HL-60 (cell line): ENCODE data around the gene COPS8.

Experiments
- DNase-seq, 2 experiments: peaks; one replicate each; pipeline ENCODE4 v3.0.0-alpha.2; 2010 to 2020; ENCODE audit warnings: low read depth in 1 of 2, low spot score in 1 of 2
- H3K27ac ChIP-seq: fragments of 250-450 bp; sonication (Bioruptor Pico); replicated peaks from 2 replicates; pipeline ENCODE4 v1.5.1; 2020; ENCODE audit warnings: mild to moderate bottlenecking, moderate library complexity
- H3K27me3 ChIP-seq: fragments of 250-450 bp; sonication (Bioruptor Pico); 2 replicates; pipeline ENCODE4 v1.5.1; 2021; ENCODE audit warnings: mild to moderate bottlenecking, moderate library complexity; ENCODE audit not compliant: insufficient read depth, poor library complexity, severe bottlenecking
- H3K4me3 ChIP-seq: replicated peaks from 2 replicates; pipeline ENCODE4 v1.5.1; 2011; ENCODE audit warnings: mild to moderate bottlenecking, control low read depth, low read length; ENCODE audit not compliant: insufficient read depth
- GABPA ChIP-seq: IDR thresholded peaks from 2 replicates; pipeline ENCODE4 v1.6.1; 2012; ENCODE audit warnings: low read depth
- POLR2AphosphoS5 ChIP-seq: IDR thresholded peaks from 2 replicates; pipeline ENCODE4 v1.6.1; 2012; ENCODE audit warnings: low read depth
- SPI1 ChIP-seq: IDR thresholded peaks from 2 replicates; pipeline ENCODE4 v1.6.1; 2012; ENCODE audit warnings: low read depth, mild to moderate bottlenecking, borderline replicate concordance
- TF ChIP-seq, protein P1 (sequence below): IDR thresholded peaks from one replicate; pipeline ENCODE4 v1.5.1; 2011; ENCODE audit warnings: low read length, control low read depth, inconsistent platforms; ENCODE audit not compliant: insufficient read depth
- TF ChIP-seq, protein P2 (sequence below): IDR thresholded peaks from 2 replicates; pipeline ENCODE4 v1.6.1; 2012; ENCODE audit warnings: low read depth; ENCODE audit not compliant: insufficient replicate concordance

The COPS8 gene

GRCh38 chr2:237060534-237061312 lies 25.0 kb upstream of the COPS8 start:
- Histone ChIP-seq H3K4me3 (no peak overlapping the region), H3K27me3 (peaks cover 3% of the 10 kb centered on the region), H3K27ac (no peak overlapping the region)
- DNase-seq = peak in 1 of 2 experiments; percentile 26
- no peak for TF ChIP-seq POLR2AphosphoS5
- TF ChIP-seq, protein P1, sequence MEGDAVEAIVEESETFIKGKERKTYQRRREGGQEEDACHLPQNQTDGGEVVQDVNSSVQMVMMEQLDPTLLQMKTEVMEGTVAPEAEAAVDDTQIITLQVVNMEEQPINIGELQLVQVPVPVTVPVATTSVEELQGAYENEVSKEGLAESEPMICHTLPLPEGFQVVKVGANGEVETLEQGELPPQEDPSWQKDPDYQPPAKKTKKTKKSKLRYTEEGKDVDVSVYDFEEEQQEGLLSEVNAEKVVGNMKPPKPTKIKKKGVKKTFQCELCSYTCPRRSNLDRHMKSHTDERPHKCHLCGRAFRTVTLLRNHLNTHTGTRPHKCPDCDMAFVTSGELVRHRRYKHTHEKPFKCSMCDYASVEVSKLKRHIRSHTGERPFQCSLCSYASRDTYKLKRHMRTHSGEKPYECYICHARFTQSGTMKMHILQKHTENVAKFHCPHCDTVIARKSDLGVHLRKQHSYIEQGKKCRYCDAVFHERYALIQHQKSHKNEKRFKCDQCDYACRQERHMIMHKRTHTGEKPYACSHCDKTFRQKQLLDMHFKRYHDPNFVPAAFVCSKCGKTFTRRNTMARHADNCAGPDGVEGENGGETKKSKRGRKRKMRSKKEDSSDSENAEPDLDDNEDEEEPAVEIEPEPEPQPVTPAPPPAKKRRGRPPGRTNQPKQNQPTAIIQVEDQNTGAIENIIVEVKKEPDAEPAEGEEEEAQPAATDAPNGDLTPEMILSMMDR = peak; percentile 8

- H3K27me3 ChIP-seq = peaks cover 3% of the 10 kb centered on the region
- H3K27ac ChIP-seq = no peak overlapping the region
- no peak for DNase-seq
- TF ChIP-seq, protein P2, sequence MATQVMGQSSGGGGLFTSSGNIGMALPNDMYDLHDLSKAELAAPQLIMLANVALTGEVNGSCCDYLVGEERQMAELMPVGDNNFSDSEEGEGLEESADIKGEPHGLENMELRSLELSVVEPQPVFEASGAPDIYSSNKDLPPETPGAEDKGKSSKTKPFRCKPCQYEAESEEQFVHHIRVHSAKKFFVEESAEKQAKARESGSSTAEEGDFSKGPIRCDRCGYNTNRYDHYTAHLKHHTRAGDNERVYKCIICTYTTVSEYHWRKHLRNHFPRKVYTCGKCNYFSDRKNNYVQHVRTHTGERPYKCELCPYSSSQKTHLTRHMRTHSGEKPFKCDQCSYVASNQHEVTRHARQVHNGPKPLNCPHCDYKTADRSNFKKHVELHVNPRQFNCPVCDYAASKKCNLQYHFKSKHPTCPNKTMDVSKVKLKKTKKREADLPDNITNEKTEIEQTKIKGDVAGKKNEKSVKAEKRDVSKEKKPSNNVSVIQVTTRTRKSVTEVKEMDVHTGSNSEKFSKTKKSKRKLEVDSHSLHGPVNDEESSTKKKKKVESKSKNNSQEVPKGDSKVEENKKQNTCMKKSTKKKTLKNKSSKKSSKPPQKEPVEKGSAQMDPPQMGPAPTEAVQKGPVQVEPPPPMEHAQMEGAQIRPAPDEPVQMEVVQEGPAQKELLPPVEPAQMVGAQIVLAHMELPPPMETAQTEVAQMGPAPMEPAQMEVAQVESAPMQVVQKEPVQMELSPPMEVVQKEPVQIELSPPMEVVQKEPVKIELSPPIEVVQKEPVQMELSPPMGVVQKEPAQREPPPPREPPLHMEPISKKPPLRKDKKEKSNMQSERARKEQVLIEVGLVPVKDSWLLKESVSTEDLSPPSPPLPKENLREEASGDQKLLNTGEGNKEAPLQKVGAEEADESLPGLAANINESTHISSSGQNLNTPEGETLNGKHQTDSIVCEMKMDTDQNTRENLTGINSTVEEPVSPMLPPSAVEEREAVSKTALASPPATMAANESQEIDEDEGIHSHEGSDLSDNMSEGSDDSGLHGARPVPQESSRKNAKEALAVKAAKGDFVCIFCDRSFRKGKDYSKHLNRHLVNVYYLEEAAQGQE = no peak
- no peak for TF ChIP-seq POLR2AphosphoS5
- TF ChIP-seq, protein P1 = no peak
- no peak for TF ChIP-seq GABPA
- no peak for TF ChIP-seq SPI1
- H3K4me3 ChIP-seq = no peak overlapping the region
These were observed 24.3 kb upstream of the COPS8 start for GRCh38 chr2:237061356-237061755.

DNA sequence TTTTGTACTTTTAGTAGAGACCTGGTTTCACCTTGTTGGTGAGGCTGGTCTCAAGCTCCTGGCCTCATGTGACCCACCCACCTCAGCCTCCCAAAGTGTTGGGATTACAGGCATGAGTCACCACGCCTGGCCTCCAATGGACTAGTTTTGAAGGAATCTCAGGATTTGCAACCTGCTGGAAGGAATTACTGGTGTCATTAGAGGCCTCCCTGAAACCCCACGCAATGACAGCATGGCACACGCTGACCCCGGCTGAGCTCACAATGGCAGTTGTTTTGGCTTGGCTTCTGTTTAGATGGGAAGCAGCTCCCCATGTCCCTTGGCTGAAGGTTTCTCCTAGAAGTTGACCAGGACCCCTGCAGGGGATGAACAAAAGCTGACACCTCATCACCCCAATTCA lies 23.1 kb upstream of the COPS8 start:
- Histone ChIP-seq H3K27me3 (peaks cover 3% of the 10 kb centered on the region), H3K27ac (no peak overlapping the region), H3K4me3 (no peak overlapping the region)
- no peak for DNase-seq
- TF ChIP-seq GABPA (no peak), POLR2AphosphoS5 (no peak), SPI1 (no peak)
- TF ChIP-seq, protein P1 = no peak
- TF ChIP-seq, protein P2 = no peak
